ENCODE data around the gene FAM124B. TPM values are rescaled to one million over a fixed set of nuclear protein-coding genes. Genes with fewer than 3 reads are reported as not detected.

Gene FAM124B
- total and polyA plus RNA-seq, 7 donors: 1.1 to 2.5 (median 1.6) TPM

DNA sequence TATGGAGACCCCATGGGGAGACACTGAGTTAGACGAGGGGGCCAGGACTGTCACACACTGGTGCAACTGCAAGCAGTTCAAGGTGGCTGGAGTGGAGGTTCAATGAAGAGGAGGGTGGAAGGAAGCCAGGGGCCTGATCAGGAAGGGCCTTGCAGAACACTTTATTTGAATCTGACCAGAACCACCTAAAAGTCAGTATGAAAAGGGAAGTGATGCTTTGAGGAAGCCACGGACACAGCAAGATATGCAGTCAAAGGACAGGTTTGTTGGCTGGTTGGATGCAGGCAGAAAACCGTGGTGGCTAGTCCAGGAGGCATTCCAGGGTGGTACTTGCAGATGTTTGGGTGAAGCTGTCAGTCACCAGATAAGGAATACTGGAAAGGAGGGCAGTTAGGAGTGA, 3.5 kb upstream of the FAM124B start:
- intact Hi-C loops (cut with DNase I): no loop called here
- ATAC-seq: no peak

GRCh38 chr2:224404796-224405195, 2.9 kb upstream of the FAM124B start:
- no peak overlapping the region for H3K4me3 ChIP-seq
- intact Hi-C loops (cut with DNase I): no loop called here
- DNase-seq (no peak), ATAC-seq (no peak)
- no peaks in the 10 kb centered on the region for H3K9me3 ChIP-seq
- no peaks in the 10 kb centered on the region for H3K27me3 ChIP-seq (ENCODE audit: insufficient read depth in 3 of 3, low read length in 2 of 3)
- 61 to 80% (median 66%) methylated on average over 5 of the region's 5 CpGs for WGBS, 3 donors
- H3K36me3 ChIP-seq (ENCODE audit: insufficient read depth in 1 of 2, low read depth in 1 of 2): no peaks in the 10 kb centered on the region
- H3K4me1 ChIP-seq: no peaks in the 10 kb centered on the region
- H3K27ac ChIP-seq: no peak overlapping the region
- TF ChIP-seq, protein P1, sequence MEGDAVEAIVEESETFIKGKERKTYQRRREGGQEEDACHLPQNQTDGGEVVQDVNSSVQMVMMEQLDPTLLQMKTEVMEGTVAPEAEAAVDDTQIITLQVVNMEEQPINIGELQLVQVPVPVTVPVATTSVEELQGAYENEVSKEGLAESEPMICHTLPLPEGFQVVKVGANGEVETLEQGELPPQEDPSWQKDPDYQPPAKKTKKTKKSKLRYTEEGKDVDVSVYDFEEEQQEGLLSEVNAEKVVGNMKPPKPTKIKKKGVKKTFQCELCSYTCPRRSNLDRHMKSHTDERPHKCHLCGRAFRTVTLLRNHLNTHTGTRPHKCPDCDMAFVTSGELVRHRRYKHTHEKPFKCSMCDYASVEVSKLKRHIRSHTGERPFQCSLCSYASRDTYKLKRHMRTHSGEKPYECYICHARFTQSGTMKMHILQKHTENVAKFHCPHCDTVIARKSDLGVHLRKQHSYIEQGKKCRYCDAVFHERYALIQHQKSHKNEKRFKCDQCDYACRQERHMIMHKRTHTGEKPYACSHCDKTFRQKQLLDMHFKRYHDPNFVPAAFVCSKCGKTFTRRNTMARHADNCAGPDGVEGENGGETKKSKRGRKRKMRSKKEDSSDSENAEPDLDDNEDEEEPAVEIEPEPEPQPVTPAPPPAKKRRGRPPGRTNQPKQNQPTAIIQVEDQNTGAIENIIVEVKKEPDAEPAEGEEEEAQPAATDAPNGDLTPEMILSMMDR (IDR thresholded peaks at IDR 0.05): no peak

More for the DNA sequence above, 3.5 kb upstream of the FAM124B start:
- no peaks in the 10 kb centered on the region for H3K36me3 ChIP-seq (ENCODE audit: insufficient read depth in 1 of 2, low read depth in 1 of 2)
- no peaks in the 10 kb centered on the region for H3K4me1 ChIP-seq
- no peak for DNase-seq
- H3K4me3 ChIP-seq: no peak overlapping the region
- TF ChIP-seq, protein P1 (IDR thresholded peaks at IDR 0.05): no peak
- no peak overlapping the region for H3K27ac ChIP-seq
- H3K9me3 ChIP-seq: no peaks in the 10 kb centered on the region
- no peaks in the 10 kb centered on the region for H3K27me3 ChIP-seq (ENCODE audit: insufficient read depth in 3 of 3, low read length in 2 of 3)
- WGBS, 3 donors: 70 to 81% (median 76%) methylated on average over 3 of the region's 3 CpGs

GRCh38 chr2:224403657-224404056, 1.8 kb upstream of the FAM124B start:
- H3K9me3 ChIP-seq: no peaks in the 10 kb centered on the region
- TF ChIP-seq, protein P1 (IDR thresholded peaks at IDR 0.05): no peak
- no peak overlapping the region for H3K27ac ChIP-seq
- WGBS, 3 donors: 94 to 100% (median 98%) methylated on average over 2 of the region's 2 CpGs
- H3K4me1 ChIP-seq: no peaks in the 10 kb centered on the region
- intact Hi-C loops (cut with DNase I): no loop called here
- no peaks in the 10 kb centered on the region for H3K27me3 ChIP-seq (ENCODE audit: insufficient read depth in 3 of 3, low read length in 2 of 3)
- DNase-seq (no peak), ATAC-seq (no peak)
- H3K36me3 ChIP-seq (ENCODE audit: insufficient read depth in 1 of 2, low read depth in 1 of 2): no peaks in the 10 kb centered on the region
- H3K4me3 ChIP-seq: no peak overlapping the region

GRCh38 chr2:224400886-224401632, 848 bp downstream of the FAM124B start:
- Histone ChIP-seq H3K27me3 (ENCODE audit: insufficient read depth in 3 of 3, low read length in 2 of 3) (no peaks in the 10 kb centered on the region), H3K27ac (peak overlapping the region; percentile 43), H3K4me3 (peak overlapping the region; percentile 54), H3K36me3 (ENCODE audit: insufficient read depth in 1 of 2, low read depth in 1 of 2) (no peaks in the 10 kb centered on the region), H3K4me1 (no peaks in the 10 kb centered on the region), H3K9me3 (no peaks in the 10 kb centered on the region)
- intact Hi-C loops (cut with DNase I): no loop called here
- TF ChIP-seq, protein P1 (IDR thresholded peaks at IDR 0.05): no peak
- DNase-seq (no peak), ATAC-seq (peak in 3 of 4 donors; percentile 14 to 43 (median 37))
- WGBS, 3 donors: 56 to 67% (median 67%) methylated on average over 22 of the region's 22 CpGs

All from psoas muscle (tissue), 8 donors.